ENCODE measurements around the gene ASAP2.

ASAP2 gene

GRCh38 chr2:9205486-9205885 lies 1.1 kb upstream of the ASAP2 start:
- TF ChIP-seq CTCF (IDR thresholded peaks at IDR 0.05; ENCODE audit: borderline replicate concordance, insufficient read depth, low read depth, low read length) = no peak
- no peak overlapping the region for H3K4me3 ChIP-seq (ENCODE audit: low read depth, low read length)

DNA sequence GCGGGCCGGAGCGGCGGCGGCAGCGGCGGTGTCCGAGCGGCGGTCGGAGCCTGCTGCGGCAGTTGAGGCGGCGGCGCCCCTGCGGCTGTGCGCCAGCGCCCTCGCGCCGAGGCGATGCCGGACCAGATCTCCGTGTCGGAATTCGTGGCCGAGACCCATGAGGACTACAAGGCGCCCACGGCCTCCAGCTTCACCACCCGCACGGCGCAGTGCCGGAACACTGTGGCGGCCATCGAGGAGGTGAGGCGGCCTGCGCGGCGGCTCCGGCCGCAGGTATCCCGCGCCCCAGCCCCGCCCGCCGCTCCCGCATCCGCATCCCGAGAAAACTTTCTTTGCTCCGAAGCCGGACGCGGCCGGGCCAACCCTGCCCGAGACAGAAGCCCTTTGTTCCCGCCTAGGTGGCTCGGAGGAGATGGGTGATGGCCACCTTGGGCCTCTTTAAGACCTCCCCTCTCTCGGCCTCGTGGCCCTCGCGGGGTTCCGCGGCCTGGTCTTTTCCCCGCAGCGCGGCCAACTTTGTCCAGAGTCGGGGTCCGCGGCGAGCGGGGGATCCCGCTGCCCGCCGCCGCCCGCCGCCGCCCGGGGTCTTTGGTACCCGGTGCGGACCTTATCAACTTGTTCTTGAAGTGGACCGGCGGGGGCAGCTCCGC lies 504 bp downstream of the ASAP2 start:
- no peak overlapping the region for H3K4me3 ChIP-seq (ENCODE audit: low read depth, low read length)
- TF ChIP-seq CTCF (IDR thresholded peaks at IDR 0.05; ENCODE audit: borderline replicate concordance, insufficient read depth, low read depth, low read length) = no peak

DNA sequence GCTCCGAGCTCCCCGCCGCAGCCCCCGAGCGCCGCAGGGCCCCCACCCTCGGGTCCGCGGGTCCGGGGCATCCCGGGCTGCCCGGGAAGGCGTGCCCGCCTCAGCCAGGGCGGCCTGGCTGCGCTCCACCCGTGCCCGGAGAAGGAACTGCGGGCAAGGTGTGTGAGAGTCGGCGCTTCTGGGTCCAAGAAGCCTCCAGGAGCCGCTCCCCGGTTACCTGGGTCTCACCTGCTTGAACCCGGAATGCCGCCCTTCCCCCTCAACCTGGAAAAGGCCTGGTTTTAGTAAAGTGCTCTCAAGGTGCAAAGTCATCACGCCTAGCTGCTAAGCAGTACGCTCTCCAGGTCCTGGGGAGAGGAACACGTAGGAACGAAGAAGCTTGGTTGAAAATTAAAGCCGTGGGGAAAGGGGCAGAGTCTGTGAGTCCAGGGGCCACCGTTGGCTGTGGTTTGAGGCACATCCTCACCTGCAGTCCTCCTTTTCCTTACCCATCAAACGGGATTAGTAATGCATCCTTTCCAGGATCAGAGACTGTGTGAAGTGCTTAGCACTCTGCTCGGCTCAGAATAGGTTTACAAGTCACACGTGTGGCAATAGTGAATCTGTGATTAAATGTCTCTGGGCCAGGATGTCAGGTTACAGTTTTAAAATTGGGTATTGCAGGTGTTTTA lies 1.2 kb downstream of the ASAP2 start:
- H3K4me3 ChIP-seq (ENCODE audit: low read depth, low read length) = no peak overlapping the region

GRCh38 chr2:9208875-9209274 lies 2.3 kb downstream of the ASAP2 start:
- no peak for TF ChIP-seq CTCF (IDR thresholded peaks at IDR 0.05; ENCODE audit: borderline replicate concordance, insufficient read depth, low read depth, low read length)
- no peak overlapping the region for H3K4me3 ChIP-seq (ENCODE audit: low read depth, low read length)

More for the DNA sequence above, 1.2 kb downstream of the ASAP2 start:
- no peak for TF ChIP-seq CTCF (IDR thresholded peaks at IDR 0.05; ENCODE audit: borderline replicate concordance, insufficient read depth, low read depth, low read length)

DNA sequence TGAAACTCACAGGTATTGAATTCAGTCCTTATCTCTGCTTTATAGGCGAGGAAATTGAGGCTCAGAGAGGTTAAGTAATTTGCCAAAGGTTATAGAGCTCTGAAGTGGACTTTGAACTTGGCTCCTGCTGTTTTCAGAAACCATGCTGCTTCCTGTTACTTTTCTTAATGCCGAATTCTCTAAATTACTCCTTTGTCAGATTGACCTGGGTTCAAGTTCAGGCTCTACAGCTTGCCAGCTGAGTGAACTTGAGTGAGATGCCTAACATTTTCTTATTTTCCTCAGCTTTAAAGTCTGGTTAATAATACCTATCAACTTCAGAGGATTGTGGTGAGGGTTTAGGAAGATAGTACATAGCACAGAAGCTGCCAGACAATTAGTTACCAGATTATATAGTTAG lies 3.4 kb downstream of the ASAP2 start:
- H3K4me3 ChIP-seq (ENCODE audit: low read depth, low read length) = no peak overlapping the region
- TF ChIP-seq CTCF (IDR thresholded peaks at IDR 0.05; ENCODE audit: borderline replicate concordance, insufficient read depth, low read depth, low read length) = no peak

- TF ChIP-seq CTCF (IDR thresholded peaks at IDR 0.05; ENCODE audit: borderline replicate concordance, insufficient read depth, low read depth, low read length) = no peak
- no peak overlapping the region for H3K4me3 ChIP-seq (ENCODE audit: low read depth, low read length)
Measured at GRCh38 chr2:9211496-9211895, 4.9 kb downstream of the ASAP2 start.

Measured in GM12875 (cell line).